GM12873 (cell line): ENCODE measurements around the gene HDAC4.

Experiments used
- CTCF ChIP-seq: IDR thresholded peaks from 2 replicates; pipeline ENCODE4 v1.5.1; 2012; ENCODE audit warnings: low read depth, mild to moderate bottlenecking, moderate library complexity, low read length, control low read depth; ENCODE audit not compliant: insufficient read depth; ENCODE audit errors: missing control alignments

The HDAC4 gene

GRCh38 chr2:239196474-239197021 is 204.3 kb downstream of the HDAC4 start:
- no peak for TF ChIP-seq CTCF

GRCh38 chr2:239195992-239196391 is 204.8 kb downstream of the HDAC4 start:
- no peak for TF ChIP-seq CTCF

- no peak for TF ChIP-seq CTCF
Measured at GRCh38 chr2:239195318-239195871, 205.4 kb downstream of the HDAC4 start.

GRCh38 chr2:239194731-239195317 is 206.0 kb downstream of the HDAC4 start:
- TF ChIP-seq CTCF, result no peak

GRCh38 chr2:239193925-239194677 is 206.7 kb downstream of the HDAC4 start:
- peak; percentile 13 for TF ChIP-seq CTCF

- TF ChIP-seq CTCF, result no peak
Measured at GRCh38 chr2:239193401-239193811, 207.4 kb downstream of the HDAC4 start.

GRCh38 chr2:239192975-239193374 is 207.8 kb downstream of the HDAC4 start:
- no peak for TF ChIP-seq CTCF
